ENCODE measurements around the gene OXER1. TPM values are rescaled to one million over a fixed set of nuclear protein-coding genes. Genes with fewer than 3 reads are reported as not detected.

Gene OXER1
- total and polyA plus RNA-seq, 9 of the 15 experiments (the other 6 are each of a cell fraction or from before 2014, with no cell fraction given) = not detected

GRCh38 chr2:42770288-42771131 is 6.6 kb upstream of the OXER1 start (continued):
- TF ChIP-seq ZBTB11 (CRISPR knock-in tag; IDR thresholded peaks at IDR 0.05) (no peak), ZNF75A (CRISPR knock-in tag; IDR thresholded peaks at IDR 0.05) (no peak), ZZZ3 (IDR thresholded peaks at IDR 0.05) (no peak), ID3 (CRISPR knock-in tag; IDR thresholded peaks at IDR 0.05) (no peak), ID3 (tag; IDR thresholded peaks at IDR 0.05) (no peak), HNRNPLL (IDR thresholded peaks at IDR 0.05; ENCODE audit: low read depth, low read length, poor library complexity, severe bottlenecking) (no peak), ZBED1 (IDR thresholded peaks at IDR 0.05) (no peak)
- TF ChIP-seq, protein P1, sequence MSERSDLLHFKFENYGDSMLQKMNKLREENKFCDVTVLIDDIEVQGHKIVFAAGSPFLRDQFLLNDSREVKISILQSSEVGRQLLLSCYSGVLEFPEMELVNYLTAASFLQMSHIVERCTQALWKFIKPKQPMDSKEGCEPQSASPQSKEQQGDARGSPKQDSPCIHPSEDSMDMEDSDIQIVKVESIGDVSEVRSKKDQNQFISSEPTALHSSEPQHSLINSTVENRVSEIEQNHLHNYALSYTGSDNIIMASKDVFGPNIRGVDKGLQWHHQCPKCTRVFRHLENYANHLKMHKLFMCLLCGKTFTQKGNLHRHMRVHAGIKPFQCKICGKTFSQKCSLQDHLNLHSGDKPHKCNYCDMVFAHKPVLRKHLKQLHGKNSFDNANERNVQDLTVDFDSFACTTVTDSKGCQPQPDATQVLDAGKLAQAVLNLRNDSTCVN (CRISPR knock-in tag; IDR thresholded peaks at IDR 0.05) = no peak
- TF ChIP-seq, protein P2, sequence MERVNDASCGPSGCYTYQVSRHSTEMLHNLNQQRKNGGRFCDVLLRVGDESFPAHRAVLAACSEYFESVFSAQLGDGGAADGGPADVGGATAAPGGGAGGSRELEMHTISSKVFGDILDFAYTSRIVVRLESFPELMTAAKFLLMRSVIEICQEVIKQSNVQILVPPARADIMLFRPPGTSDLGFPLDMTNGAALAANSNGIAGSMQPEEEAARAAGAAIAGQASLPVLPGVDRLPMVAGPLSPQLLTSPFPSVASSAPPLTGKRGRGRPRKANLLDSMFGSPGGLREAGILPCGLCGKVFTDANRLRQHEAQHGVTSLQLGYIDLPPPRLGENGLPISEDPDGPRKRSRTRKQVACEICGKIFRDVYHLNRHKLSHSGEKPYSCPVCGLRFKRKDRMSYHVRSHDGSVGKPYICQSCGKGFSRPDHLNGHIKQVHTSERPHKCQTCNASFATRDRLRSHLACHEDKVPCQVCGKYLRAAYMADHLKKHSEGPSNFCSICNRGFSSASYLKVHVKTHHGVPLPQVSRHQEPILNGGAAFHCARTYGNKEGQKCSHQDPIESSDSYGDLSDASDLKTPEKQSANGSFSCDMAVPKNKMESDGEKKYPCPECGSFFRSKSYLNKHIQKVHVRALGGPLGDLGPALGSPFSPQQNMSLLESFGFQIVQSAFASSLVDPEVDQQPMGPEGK (CRISPR knock-in tag; IDR thresholded peaks at IDR 0.05; ENCODE audit: borderline replicate concordance) = no peak
- TF ChIP-seq, protein P3, sequence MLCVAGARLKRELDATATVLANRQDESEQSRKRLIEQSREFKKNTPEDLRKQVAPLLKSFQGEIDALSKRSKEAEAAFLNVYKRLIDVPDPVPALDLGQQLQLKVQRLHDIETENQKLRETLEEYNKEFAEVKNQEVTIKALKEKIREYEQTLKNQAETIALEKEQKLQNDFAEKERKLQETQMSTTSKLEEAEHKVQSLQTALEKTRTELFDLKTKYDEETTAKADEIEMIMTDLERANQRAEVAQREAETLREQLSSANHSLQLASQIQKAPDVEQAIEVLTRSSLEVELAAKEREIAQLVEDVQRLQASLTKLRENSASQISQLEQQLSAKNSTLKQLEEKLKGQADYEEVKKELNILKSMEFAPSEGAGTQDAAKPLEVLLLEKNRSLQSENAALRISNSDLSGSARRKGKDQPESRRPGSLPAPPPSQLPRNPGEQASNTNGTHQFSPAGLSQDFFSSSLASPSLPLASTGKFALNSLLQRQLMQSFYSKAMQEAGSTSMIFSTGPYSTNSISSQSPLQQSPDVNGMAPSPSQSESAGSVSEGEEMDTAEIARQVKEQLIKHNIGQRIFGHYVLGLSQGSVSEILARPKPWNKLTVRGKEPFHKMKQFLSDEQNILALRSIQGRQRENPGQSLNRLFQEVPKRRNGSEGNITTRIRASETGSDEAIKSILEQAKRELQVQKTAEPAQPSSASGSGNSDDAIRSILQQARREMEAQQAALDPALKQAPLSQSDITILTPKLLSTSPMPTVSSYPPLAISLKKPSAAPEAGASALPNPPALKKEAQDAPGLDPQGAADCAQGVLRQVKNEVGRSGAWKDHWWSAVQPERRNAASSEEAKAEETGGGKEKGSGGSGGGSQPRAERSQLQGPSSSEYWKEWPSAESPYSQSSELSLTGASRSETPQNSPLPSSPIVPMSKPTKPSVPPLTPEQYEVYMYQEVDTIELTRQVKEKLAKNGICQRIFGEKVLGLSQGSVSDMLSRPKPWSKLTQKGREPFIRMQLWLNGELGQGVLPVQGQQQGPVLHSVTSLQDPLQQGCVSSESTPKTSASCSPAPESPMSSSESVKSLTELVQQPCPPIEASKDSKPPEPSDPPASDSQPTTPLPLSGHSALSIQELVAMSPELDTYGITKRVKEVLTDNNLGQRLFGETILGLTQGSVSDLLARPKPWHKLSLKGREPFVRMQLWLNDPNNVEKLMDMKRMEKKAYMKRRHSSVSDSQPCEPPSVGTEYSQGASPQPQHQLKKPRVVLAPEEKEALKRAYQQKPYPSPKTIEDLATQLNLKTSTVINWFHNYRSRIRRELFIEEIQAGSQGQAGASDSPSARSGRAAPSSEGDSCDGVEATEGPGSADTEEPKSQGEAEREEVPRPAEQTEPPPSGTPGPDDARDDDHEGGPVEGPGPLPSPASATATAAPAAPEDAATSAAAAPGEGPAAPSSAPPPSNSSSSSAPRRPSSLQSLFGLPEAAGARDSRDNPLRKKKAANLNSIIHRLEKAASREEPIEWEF (CRISPR knock-in tag; IDR thresholded peaks at IDR 0.05) = no peak
- TF ChIP-seq, protein P4, sequence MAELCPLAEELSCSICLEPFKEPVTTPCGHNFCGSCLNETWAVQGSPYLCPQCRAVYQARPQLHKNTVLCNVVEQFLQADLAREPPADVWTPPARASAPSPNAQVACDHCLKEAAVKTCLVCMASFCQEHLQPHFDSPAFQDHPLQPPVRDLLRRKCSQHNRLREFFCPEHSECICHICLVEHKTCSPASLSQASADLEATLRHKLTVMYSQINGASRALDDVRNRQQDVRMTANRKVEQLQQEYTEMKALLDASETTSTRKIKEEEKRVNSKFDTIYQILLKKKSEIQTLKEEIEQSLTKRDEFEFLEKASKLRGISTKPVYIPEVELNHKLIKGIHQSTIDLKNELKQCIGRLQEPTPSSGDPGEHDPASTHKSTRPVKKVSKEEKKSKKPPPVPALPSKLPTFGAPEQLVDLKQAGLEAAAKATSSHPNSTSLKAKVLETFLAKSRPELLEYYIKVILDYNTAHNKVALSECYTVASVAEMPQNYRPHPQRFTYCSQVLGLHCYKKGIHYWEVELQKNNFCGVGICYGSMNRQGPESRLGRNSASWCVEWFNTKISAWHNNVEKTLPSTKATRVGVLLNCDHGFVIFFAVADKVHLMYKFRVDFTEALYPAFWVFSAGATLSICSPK (IDR thresholded peaks at IDR 0.05; ENCODE audit: borderline replicate concordance) = no peak
